DOHH2 (cell line): ENCODE measurements around the gene FARP2.

Experiments used
- H3F3A ChIP-seq: fragments of 200-600 bp; sonication (generic), shearing (Covaris generic); 2 replicates; pipeline ENCODE4 v1.6.0; 2016; ENCODE audit warnings: antibody characterized with exemption, mild to moderate bottlenecking; ENCODE audit not compliant: control insufficient read depth, insufficient read depth
- H3K27ac ChIP-seq: fragments of 200-600 bp; sonication (generic); 2 replicates; pipeline ENCODE4 v1.5.1; 2014; ENCODE audit warnings: low read depth, mild to moderate bottlenecking, low read length, moderate library complexity
- H3K27me3 ChIP-seq: fragments of 200-600 bp; sonication (generic); 2 replicates; pipeline ENCODE4 v1.6.1; 2014; ENCODE audit warnings: mild to moderate bottlenecking, low read length, mixed read lengths; ENCODE audit not compliant: control insufficient read depth
- H3K36me3 ChIP-seq: fragments of 200-600 bp; sonication (generic); 2 replicates; pipeline ENCODE4 v1.6.1; 2014; ENCODE audit warnings: mild to moderate bottlenecking, low read length, moderate library complexity, mixed read lengths; ENCODE audit not compliant: control insufficient read depth
- H3K4me1 ChIP-seq: fragments of 200-600 bp; sonication (generic); 2 replicates; pipeline ENCODE4 v1.6.1; 2014; ENCODE audit warnings: mild to moderate bottlenecking, low read length, mixed read lengths; ENCODE audit not compliant: control insufficient read depth
- H3K4me2 ChIP-seq: fragments of 200-600 bp; sonication (generic); 2 replicates; pipeline ENCODE4 v1.6.0; 2014; ENCODE audit warnings: mild to moderate bottlenecking, low read length, moderate library complexity
- H3K4me3 ChIP-seq: fragments of 200-600 bp; sonication (generic); 2 replicates; pipeline ENCODE4 v1.5.1; 2014; ENCODE audit warnings: mild to moderate bottlenecking, low read length, mixed read lengths
- H3K79me2 ChIP-seq: fragments of 200-600 bp; sonication (generic); 2 replicates; pipeline ENCODE4 v1.6.1; 2014; ENCODE audit warnings: mild to moderate bottlenecking, low read length, mixed read lengths; ENCODE audit not compliant: control insufficient read depth
- H3K9me2 ChIP-seq: fragments of 200-600 bp; sonication (generic); replicated peaks from 2 replicates; pipeline ENCODE4 v1.6.1; 2014; ENCODE audit warnings: mild to moderate bottlenecking, low read length, mixed read lengths; ENCODE audit not compliant: control insufficient read depth
- H3K9me3 ChIP-seq: fragments of 200-600 bp; sonication (generic); 2 replicates; pipeline ENCODE4 v1.6.1; 2014; ENCODE audit warnings: antibody characterized with exemption, low read length, mixed read lengths; ENCODE audit not compliant: control insufficient read depth, insufficient read depth
- H4K20me1 ChIP-seq: fragments of 200-600 bp; sonication (generic); 2 replicates; pipeline ENCODE4 v1.6.0; 2014; ENCODE audit warnings: low read depth, mild to moderate bottlenecking, antibody characterized with exemption, low read length, moderate library complexity; ENCODE audit not compliant: control insufficient read depth, insufficient read depth
- CTCF ChIP-seq: fragments of 200-600 bp; sonication (generic); IDR thresholded peaks from one replicate; pipeline ENCODE4 v1.5.1; 2014; ENCODE audit warnings: antibody characterized with exemption, mild to moderate bottlenecking, low read depth, low read length; ENCODE audit not compliant: poor library complexity, severe bottlenecking
- EZH2phosphoT487 ChIP-seq: fragments of 200-600 bp; sonication (generic); IDR thresholded peaks from 2 replicates; pipeline ENCODE4 v1.6.1; 2017; ENCODE audit warnings: borderline replicate concordance, mild to moderate bottlenecking, antibody characterized with exemption, low read length, moderate library complexity, mixed read lengths

Gene FARP2

GRCh38 chr2:241532733-241533601 is 176.9 kb downstream of the FARP2 start:
- Histone ChIP-seq H3K4me3 (no peak overlapping the region), H4K20me1 (no peaks in the 10 kb centered on the region)

GRCh38 chr2:241534293-241534692 is 178.2 kb downstream of the FARP2 start:
- Histone ChIP-seq H3K4me1 (no peaks in the 10 kb centered on the region), H3K36me3 (no peaks in the 10 kb centered on the region), H3K27ac (no peak overlapping the region), H3K9me2 (no peaks in the 10 kb centered on the region), H3K79me2 (no peaks in the 10 kb centered on the region), H4K20me1 (no peaks in the 10 kb centered on the region), H3K4me3 (no peak overlapping the region), H3K9me3 (no peaks in the 10 kb centered on the region), H3K27me3 (peaks cover 3% of the 10 kb centered on the region; the same call in 1 of the 2 replicates), H3K4me2 (no peak overlapping the region), H3F3A (no peaks in the 10 kb centered on the region)
- no peak for TF ChIP-seq EZH2phosphoT487
- TF ChIP-seq CTCF: no peak

More at GRCh38 chr2:241532733-241533601, 176.9 kb downstream of the FARP2 start:
- Histone ChIP-seq H3F3A (no peaks in the 10 kb centered on the region), H3K9me3 (no peaks in the 10 kb centered on the region), H3K9me2 (no peaks in the 10 kb centered on the region), H3K27me3 (peaks cover 3% of the 10 kb centered on the region; the same call in 1 of the 2 replicates), H3K79me2 (no peaks in the 10 kb centered on the region), H3K4me2 (no peak overlapping the region), H3K36me3 (no peaks in the 10 kb centered on the region), H3K4me1 (no peaks in the 10 kb centered on the region), H3K27ac (no peak overlapping the region)
- no peak for TF ChIP-seq CTCF
- TF ChIP-seq EZH2phosphoT487: no peak

- Histone ChIP-seq H3K79me2 (no peaks in the 10 kb centered on the region), H3K4me2 (no peak overlapping the region), H3K4me1 (no peaks in the 10 kb centered on the region), H3K27me3 (peaks cover 3% of the 10 kb centered on the region; the same call in 1 of the 2 replicates), H3F3A (no peaks in the 10 kb centered on the region), H3K36me3 (no peaks in the 10 kb centered on the region), H3K9me2 (no peaks in the 10 kb centered on the region), H3K4me3 (no peak overlapping the region), H4K20me1 (no peaks in the 10 kb centered on the region), H3K27ac (no peak overlapping the region), H3K9me3 (no peaks in the 10 kb centered on the region)
- no peak for TF ChIP-seq EZH2phosphoT487
Measured at GRCh38 chr2:241534701-241535375, 178.8 kb downstream of the FARP2 start.
